GM23338 (cell line): ENCODE results near the gene TWSG1.

ENCODE experiments used
- CREB1 ChIP-seq: fragments of 250-450 bp; sonication (Bioruptor Pico); IDR thresholded peaks from 2 replicates; pipeline ENCODE4 v1.5.0; 2020; ENCODE audit warnings: low read depth, mild to moderate bottlenecking, moderate library complexity
- ETS1 ChIP-seq: IDR thresholded peaks from 2 replicates; pipeline ENCODE4 v1.6.1; 2016; ENCODE audit warnings: antibody characterized with exemption
- EZH2 ChIP-seq: fragments of 200-600 bp; sonication (generic); IDR thresholded peaks from one replicate; pipeline ENCODE4 v1.8.0; 2017; ENCODE audit warnings: antibody characterized with exemption, mild to moderate bottlenecking, low read depth; ENCODE audit not compliant: unreplicated experiment
- EZH2phosphoT487 ChIP-seq: fragments of 200-600 bp; sonication (generic); IDR thresholded peaks from one replicate; pipeline ENCODE4 v1.8.1; 2018; ENCODE audit warnings: antibody characterized with exemption; ENCODE audit not compliant: unreplicated experiment
- JUNB ChIP-seq: IDR thresholded peaks from one replicate; pipeline ENCODE4 v1.6.1; 2016; ENCODE audit warnings: antibody characterized with exemption; ENCODE audit not compliant: unreplicated experiment
- NANOG ChIP-seq: IDR thresholded peaks from 2 replicates; pipeline ENCODE4 v1.6.1; 2016; ENCODE audit warnings: antibody characterized with exemption, borderline replicate concordance
- POLR2AphosphoS5 ChIP-seq: IDR thresholded peaks from 2 replicates; pipeline ENCODE4 v1.6.1; 2016; ENCODE audit warnings: antibody characterized with exemption, low read depth
- REST ChIP-seq: IDR thresholded peaks from one replicate; pipeline ENCODE4 v1.6.1; 2018; ENCODE audit warnings: antibody characterized with exemption; ENCODE audit not compliant: unreplicated experiment
- STAT1 ChIP-seq: IDR thresholded peaks from one replicate; pipeline ENCODE4 v1.6.1; 2016; ENCODE audit warnings: antibody characterized with exemption; ENCODE audit not compliant: unreplicated experiment
- ZNF114 ChIP-seq: fragments of 250-450 bp; sonication (Bioruptor Pico); IDR thresholded peaks from 2 replicates; pipeline ENCODE4 v1.5.0; 2020; ENCODE audit warnings: mild to moderate bottlenecking, moderate library complexity
- ZNF331 ChIP-seq: fragments of 250-450 bp; sonication (Bioruptor Pico); IDR thresholded peaks from 2 replicates; pipeline ENCODE4 v1.5.0; 2020; ENCODE audit warnings: low read depth, mild to moderate bottlenecking, moderate library complexity
- TF ChIP-seq, protein P1 (sequence below), 2 experiments: fragments of 200-600 bp in 1 of 2; sonication (generic) in 1 of 2; conservative IDR thresholded peaks; 2 replicates each; pipeline versions ENCODE4 v1.5.1 to v1.6.1; 2016 to 2017; ENCODE audit warnings: antibody characterized with exemption in 2 of 2, low read depth in 2 of 2, mild to moderate bottlenecking in 2 of 2, moderate library complexity in 1 of 2
- TF ChIP-seq, protein P2 (sequence below): fragments of 250-450 bp; sonication (Bioruptor Pico); IDR thresholded peaks from 2 replicates; pipeline ENCODE4 v1.5.0; 2020; ENCODE audit warnings: mild to moderate bottlenecking, moderate library complexity

DNA sequence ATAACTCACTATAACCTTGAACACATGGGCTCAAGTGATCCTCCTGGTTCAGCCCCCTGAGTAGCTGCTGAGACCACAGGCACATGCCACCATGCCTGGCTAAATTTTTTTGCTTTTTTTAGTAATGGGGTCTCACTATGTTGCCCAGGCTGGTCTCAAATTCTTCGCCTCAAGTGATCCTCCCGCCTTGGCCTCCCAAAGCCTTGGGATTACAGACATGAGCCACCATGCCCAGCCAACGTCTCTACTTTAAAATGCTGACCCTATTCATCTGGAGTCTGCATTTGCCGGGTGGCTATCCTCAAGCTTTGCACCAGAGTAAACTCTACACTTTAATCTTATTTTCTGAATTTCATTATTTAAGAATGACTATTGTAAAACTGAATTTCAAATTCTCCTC lies 103.1 kb downstream of the TWSG1 start:
- TF ChIP-seq, protein P1, sequence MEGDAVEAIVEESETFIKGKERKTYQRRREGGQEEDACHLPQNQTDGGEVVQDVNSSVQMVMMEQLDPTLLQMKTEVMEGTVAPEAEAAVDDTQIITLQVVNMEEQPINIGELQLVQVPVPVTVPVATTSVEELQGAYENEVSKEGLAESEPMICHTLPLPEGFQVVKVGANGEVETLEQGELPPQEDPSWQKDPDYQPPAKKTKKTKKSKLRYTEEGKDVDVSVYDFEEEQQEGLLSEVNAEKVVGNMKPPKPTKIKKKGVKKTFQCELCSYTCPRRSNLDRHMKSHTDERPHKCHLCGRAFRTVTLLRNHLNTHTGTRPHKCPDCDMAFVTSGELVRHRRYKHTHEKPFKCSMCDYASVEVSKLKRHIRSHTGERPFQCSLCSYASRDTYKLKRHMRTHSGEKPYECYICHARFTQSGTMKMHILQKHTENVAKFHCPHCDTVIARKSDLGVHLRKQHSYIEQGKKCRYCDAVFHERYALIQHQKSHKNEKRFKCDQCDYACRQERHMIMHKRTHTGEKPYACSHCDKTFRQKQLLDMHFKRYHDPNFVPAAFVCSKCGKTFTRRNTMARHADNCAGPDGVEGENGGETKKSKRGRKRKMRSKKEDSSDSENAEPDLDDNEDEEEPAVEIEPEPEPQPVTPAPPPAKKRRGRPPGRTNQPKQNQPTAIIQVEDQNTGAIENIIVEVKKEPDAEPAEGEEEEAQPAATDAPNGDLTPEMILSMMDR (conservative IDR thresholded peaks at IDR 0.05; ENCODE audit: low read depth in 2 of 2): no peak
- TF ChIP-seq NANOG (no peak), EZH2 (no peak), ETS1 (no peak), POLR2AphosphoS5 (no peak), CREB1 (CRISPR knock-in tag) (no peak), JUNB (no peak), EZH2phosphoT487 (no peak), STAT1 (no peak), REST (no peak), ZNF114 (CRISPR knock-in tag) (no peak), ZNF331 (CRISPR knock-in tag) (no peak)
- TF ChIP-seq, protein P2, sequence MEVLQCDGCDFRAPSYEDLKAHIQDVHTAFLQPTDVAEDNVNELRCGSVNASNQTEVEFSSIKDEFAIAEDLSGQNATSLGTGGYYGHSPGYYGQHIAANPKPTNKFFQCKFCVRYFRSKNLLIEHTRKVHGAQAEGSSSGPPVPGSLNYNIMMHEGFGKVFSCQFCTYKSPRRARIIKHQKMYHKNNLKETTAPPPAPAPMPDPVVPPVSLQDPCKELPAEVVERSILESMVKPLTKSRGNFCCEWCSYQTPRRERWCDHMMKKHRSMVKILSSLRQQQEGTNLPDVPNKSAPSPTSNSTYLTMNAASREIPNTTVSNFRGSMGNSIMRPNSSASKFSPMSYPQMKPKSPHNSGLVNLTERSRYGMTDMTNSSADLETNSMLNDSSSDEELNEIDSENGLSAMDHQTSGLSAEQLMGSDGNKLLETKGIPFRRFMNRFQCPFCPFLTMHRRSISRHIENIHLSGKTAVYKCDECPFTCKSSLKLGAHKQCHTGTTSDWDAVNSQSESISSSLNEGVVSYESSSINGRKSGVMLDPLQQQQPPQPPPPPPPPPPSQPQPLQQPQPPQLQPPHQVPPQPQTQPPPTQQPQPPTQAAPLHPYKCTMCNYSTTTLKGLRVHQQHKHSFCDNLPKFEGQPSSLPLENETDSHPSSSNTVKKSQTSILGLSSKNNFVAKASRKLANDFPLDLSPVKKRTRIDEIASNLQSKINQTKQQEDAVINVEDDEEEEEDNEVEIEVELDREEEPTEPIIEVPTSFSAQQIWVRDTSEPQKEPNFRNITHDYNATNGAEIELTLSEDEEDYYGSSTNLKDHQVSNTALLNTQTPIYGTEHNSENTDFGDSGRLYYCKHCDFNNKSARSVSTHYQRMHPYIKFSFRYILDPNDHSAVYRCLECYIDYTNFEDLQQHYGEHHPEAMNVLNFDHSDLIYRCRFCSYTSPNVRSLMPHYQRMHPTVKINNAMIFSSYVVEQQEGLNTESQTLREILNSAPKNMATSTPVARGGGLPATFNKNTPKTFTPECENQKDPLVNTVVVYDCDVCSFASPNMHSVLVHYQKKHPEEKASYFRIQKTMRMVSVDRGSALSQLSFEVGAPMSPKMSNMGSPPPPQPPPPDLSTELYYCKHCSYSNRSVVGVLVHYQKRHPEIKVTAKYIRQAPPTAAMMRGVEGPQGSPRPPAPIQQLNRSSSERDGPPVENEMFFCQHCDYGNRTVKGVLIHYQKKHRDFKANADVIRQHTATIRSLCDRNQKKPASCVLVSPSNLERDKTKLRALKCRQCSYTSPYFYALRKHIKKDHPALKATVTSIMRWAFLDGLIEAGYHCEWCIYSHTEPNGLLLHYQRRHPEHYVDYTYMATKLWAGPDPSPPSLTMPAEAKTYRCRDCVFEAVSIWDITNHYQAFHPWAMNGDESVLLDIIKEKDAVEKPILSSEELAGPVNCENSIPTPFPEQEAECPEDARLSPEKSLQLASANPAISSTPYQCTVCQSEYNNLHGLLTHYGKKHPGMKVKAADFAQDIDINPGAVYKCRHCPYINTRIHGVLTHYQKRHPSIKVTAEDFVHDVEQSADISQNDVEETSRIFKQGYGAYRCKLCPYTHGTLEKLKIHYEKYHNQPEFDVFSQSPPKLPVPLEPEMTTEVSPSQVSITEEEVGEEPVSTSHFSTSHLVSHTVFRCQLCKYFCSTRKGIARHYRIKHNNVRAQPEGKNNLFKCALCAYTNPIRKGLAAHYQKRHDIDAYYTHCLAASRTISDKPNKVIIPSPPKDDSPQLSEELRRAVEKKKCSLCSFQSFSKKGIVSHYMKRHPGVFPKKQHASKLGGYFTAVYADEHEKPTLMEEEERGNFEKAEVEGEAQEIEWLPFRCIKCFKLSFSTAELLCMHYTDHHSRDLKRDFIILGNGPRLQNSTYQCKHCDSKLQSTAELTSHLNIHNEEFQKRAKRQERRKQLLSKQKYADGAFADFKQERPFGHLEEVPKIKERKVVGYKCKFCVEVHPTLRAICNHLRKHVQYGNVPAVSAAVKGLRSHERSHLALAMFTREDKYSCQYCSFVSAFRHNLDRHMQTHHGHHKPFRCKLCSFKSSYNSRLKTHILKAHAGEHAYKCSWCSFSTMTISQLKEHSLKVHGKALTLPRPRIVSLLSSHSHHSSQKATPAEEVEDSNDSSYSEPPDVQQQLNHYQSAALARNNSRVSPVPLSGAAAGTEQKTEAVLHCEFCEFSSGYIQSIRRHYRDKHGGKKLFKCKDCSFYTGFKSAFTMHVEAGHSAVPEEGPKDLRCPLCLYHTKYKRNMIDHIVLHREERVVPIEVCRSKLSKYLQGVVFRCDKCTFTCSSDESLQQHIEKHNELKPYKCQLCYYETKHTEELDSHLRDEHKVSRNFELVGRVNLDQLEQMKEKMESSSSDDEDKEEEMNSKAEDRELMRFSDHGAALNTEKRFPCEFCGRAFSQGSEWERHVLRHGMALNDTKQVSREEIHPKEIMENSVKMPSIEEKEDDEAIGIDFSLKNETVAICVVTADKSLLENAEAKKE (CRISPR knock-in tag): no peak
